Measurements from ENCODE around the gene MAIP1.
"Not testable (repeated sequence)": the region's sequence is repeated elsewhere in the genome, so short reads cannot be mapped to it uniquely, and the experiment has no call there.

The MAIP1 gene, protein sequence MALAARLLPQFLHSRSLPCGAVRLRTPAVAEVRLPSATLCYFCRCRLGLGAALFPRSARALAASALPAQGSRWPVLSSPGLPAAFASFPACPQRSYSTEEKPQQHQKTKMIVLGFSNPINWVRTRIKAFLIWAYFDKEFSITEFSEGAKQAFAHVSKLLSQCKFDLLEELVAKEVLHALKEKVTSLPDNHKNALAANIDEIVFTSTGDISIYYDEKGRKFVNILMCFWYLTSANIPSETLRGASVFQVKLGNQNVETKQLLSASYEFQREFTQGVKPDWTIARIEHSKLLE

DNA sequence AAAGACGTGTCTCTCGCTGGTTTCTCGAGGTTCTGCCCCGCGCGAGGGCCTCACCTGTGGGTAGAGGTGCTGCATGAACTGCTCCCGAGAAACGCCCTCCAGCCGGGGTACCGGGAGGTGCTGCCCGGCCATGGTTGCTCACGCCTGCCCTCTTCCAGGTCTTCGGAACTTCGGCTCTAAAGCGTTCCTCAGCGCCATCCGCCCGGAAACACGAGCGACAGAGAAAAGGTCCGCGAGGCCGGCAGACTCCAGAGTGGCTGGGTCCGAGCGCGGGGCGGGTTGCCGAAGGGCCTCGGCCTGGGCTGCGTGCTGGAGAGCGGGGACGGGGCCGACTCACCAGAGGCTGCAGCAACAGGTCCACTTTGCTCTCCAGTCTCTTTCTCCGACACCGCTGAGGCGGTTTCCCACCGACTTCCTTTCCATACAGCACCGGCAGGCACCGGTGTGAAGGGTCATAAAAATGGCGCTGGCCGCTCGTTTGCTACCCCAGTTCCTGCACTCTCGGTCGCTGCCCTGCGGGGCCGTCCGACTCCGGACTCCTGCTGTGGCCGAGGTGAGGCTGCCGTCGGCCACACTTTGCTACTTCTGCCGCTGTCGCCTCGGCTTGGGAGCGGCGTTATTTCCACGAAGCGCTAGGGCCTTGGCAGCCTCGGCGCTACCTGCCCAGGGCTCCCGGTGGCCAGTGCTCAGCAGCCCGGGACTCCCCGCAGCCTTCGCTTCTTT, at the start of gene MAIP1, which contains the start of gene TYW5:
Gene MAIP1 (plus strand): TSS at position 244 of the 723 bp plus-strand sequence. CDS start 217 bp downstream, at position 461.
Gene TYW5 (minus strand): TSS at position 153 of the 723 bp plus-strand sequence. CDS start 21 bp downstream, at position 132.
- DNase-seq (ENCODE audit: low read depth, low spot score) = peak; percentile 58

DNA sequence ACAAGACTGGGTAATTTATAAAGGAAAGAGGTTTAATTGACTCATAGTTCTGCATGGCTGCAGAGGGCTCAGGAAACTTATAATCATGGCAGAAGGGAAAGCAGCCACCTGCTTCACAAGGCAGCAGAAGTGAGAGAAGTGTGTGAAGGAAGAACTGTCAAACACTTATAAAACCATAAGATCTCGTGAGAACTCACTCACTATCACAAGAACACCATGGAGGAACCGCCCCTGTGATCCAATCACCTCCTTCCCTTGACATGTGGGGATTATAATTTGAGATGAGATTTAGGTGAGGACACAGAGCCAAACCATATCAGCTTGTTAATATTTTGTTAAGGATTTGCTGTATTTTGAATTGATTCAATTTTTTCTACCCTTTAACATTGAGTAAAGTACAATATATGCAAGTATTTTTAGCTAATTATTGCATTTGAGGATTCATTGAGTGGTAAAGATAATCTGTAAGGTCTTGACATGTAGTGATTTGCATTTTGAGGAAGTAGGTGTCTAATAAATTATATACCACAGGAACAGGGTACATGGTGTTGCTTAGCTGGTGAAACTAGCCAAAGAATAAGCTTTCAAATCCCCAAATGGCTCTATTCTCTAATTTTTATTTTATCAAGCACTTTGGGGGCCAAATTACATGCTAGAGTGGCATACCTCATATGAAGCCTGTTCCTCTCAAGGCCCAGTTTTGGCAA, 48.2 kb upstream of the MAIP1 start:
- DNase-seq (ENCODE audit: low read depth, low spot score) = no peak

DNA sequence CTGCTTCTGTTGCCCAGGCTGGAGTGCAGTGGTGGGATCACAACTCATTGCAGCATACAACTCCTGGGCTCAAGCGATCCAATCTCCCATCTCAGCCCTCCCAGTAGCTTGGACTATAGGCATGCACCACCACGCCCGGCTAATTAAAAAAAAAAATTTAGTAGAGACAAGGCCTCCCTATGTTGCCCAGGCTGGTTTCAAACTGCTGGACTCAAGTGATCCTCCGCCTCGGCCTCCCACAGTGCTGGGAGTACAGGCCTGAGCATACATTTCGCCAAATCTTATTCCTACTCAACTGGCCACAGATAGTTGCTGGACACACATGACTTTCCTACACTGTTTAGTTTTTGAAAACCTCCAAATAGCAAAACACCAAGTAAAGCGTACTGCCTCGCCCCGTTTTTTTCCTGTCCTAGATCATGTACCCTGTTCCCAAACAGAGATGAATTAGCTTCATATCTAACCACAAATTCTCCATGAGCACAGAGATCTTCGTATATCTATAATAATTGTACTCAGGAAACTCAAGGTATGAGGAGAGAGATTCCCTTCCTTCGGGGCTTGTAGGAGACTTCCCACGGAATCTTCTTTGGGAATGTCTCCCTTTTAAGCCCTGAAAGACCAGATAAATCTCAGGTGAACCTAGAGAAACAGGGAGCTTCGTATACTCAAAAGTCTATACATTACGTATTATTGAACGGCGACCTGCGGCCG, 44.9 kb upstream of the MAIP1 start:
- no peak for DNase-seq (ENCODE audit: low read depth, low spot score)

DNA sequence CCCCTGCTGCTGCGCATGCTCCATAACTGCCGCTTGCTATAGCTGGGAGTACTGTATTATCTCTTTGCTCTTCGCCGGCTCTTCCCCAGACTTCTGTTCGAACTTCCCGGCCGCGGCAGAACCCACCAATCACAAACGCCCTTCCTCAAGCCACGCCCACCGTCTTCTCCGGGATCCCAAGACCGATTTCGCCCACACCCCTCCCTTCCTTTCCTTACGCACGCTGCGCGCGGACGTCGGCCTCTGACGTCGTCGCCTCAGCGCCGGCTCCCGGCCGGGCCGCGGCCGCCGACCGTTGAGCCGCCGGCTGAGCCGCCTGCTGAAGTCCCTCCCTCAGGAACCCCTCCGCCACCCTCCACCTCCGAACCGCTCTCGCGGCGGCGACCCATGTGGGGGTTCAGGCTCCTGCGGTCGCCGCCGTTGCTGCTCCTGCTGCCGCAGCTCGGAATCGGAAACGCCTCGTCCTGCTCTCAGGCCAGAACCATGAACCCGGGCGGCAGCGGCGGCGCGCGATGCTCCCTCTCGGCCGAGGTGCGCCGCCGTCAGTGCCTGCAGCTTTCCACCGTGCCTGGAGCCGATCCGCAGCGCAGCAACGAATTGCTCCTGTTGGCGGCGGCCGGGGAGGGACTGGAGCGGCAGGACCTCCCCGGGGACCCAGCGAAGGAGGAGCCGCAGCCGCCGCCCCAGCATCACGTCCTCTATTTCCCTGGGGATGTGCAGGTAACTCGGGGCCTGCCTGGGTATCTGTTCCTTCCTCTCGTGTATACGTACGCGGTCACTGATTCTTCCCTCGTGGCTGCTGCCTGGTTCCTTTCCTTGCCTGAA, 44.1 kb upstream of the MAIP1 start, which contains the start of gene C2orf69:
Gene C2orf69 (plus strand): TSS at position 242 of the 825 bp plus-strand sequence. CDS start 146 bp downstream, at position 388.
- DNase-seq (ENCODE audit: low read depth, low spot score) = peak; percentile 96

DNA sequence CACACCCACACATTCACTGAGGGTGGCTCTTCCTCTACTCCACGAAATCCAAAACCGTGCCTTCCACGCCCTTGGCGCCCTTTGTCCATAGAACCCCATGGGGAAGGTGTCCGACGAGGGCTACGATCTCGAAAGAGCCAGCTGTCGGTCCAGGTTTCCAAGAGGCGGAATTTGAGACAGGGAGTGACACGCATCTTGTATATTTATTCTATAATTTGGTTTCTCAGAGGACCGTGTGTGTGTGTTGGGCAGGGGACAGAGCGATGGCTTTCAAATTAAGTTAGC, 43.6 kb upstream of the MAIP1 start:
- DNase-seq (ENCODE audit: low read depth, low spot score) = peak; percentile 3

DNA sequence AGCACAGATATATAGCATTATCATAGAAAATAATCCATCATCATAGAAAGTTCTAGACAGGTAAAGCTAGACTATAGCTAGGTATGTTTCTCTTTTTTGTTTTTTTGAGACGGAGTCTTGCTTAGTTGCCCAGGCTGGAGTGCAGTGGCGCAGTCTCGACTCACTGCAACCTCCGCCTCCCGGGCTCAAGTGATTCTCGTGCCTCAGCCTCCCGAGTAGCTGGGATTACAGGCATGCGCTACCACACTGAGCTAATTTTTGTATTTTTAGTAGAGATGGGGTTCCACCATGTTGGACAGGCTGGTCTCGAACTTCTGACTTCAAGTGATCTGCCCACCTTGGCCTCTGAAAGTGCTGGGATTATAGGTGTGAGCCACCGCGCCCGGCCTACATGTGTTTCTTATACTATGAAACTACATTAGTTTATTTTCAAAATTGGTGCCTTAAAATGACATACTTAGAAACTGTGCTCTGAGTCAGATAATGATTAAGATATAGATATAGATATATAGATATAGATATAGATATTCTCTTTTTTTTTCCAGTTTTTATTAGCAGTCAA, 42.7 kb upstream of the MAIP1 start:
- not testable (repeated sequence) for DNase-seq (ENCODE audit: low read depth, low spot score)

DNA sequence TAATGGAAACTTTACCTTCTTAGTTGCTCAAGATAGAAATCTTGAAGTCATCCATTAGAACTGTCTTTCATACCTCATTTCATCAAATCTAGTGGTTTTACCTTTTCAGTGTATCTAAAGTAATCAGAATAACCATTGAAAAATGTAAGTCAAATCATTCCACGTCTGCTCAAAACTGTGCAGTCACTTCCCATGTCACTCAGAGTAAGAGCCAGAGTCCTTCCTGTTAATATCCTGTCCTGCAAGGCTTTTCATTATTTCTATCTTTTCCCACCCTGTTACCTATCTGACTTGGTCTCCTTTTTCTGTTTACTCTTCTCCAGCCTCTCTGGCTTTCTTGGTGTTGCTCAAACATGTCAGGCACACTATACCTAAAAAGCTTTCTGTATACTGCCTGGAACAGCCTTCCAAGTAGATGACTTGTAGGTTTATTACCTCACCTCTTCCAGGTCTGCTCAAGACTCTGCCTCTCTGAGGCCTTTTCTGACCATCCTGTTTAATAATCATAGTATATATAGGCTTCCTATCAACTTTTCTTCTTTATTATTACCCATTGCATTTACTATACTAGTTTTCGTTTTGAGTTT, 40.9 kb upstream of the MAIP1 start:
- no peak for DNase-seq (ENCODE audit: low read depth, low spot score)

DNA sequence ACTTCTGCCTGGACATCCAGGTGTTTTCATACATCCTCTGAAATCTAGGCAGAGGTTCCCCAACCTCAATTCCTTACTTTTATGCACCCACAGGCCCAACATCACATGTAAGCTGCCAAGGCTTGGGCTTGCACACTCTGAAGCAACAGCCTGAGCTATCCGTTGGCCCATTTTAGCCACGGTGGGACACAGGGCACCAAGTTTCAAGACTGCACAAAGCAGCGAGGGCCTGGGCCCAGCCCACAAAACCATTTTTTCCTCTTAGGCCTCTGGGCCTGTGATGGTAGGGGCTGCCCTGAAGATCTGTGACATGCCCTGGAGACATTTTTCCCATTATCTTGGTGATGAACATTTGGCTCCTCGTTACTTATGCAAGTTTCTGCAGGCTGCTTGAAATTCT, 38.4 kb upstream of the MAIP1 start:
- DNase-seq (ENCODE audit: low read depth, low spot score) = no peak

DNA sequence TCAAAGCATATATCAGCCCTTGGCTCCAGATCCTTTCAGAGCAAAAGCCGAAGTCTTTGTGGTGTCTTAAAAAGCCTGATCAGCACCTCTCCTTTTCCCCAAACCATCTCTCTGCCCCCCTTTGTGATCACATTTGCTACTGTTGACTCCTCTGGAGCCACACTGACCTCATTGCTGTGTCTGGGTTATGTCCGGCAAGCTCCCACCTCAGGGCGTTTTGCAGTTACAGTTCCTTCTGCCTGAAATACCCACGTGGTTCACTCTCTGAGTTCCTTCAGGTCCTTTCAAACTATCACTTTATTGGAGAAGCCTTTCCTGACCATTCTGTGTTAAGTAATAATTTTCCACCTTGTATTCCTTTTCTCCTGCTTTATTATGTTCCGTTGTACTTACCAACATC, 32.5 kb upstream of the MAIP1 start:
- DNase-seq (ENCODE audit: low read depth, low spot score) = no peak

DNA sequence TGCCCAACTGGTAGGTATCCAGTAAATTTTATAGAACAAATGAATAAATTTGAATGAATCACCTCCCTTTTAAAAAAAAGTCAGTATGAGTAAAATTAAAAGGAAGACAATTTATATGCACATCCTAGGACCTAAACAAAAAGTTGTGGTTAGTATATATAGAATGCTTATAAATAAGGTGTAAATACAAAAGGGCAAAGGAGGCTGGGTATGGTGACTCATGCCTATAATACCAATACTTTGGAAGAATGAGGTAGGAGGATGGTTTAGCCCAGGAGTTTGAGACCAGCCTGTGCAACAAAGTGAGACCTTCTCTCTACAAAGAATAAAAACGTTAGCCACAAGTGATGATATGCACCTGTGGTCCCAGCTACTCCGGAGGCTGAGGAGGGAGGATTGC, 31.5 kb upstream of the MAIP1 start:
- DNase-seq (ENCODE audit: low read depth, low spot score) = no peak

DNA sequence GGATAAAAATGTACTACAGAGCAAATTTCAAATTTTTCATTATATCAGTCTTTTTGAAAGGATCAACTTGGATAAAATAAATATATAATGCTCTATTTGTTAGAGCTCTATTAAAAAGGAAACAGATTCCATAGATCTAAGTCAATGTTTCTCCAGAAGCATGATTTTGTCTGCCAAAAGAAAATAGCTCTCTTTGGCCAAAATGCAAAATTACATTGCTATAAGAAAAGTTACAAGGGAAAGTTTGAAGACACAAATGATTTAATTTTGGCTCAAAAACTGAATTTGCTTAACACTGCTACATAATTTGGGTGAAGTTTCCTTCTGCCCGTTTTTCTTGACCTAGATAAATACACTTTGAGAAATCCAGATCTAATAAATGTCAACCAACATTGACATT, 28.6 kb upstream of the MAIP1 start:
- DNase-seq (ENCODE audit: low read depth, low spot score) = no peak

DNA sequence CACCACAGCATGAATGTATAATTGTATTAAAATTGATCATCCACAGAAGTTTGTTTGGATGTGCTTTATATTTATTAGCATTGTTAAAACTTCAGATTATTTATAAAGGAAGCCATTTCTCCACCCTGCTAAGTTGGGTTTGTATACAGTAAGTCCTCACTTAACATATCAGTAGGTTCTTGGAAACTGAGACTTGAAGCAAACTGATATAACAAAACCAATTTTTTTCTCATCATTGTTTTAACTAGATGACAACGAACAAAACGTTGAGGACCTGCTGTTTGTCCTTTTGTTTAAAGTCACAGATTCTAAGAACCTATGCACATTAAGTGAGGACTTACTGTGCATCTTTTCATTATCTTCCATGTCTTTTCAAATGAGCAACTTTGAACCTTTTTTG, 27.2 kb upstream of the MAIP1 start:
- no peak for DNase-seq (ENCODE audit: low read depth, low spot score)

DNA sequence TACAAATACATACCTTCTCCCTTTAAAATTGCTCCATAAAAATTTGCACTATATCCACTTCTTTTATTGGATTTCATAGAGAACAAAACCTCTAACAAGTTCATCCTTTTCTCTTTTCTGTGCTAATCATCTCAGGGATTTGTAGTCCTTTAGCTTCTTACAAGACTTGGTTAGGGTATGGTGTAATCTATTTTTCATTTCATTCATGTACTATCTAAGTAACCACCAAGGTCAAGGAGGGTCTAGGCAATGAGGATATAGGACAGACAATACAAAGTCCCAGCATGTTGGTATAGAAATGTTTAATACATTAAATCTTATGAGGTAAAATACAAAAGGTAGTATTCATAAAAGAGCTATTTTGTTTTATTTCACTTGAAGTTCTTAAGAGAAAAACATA, 26.8 kb upstream of the MAIP1 start:
- no peak for DNase-seq (ENCODE audit: low read depth, low spot score)

DNA sequence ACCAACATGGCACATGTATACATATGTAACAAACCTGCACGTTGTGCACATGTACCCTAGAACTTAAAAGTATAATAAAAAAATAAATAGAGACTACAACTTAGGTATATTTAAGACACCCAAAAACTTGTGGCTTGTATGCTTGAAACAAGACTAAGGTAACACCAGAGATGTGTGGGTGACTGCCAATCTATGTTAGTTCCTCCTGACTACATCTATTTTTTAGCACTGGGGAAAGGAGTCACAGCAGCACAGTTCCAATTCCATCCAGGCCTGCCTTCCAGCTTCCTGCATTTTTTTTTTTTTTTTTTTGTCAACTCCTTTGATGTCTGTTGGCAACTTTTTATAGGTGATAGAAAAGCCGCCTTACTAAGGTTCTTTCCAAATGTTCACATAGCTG, 26.1 kb upstream of the MAIP1 start:
- DNase-seq (ENCODE audit: low read depth, low spot score) = no peak

DNA sequence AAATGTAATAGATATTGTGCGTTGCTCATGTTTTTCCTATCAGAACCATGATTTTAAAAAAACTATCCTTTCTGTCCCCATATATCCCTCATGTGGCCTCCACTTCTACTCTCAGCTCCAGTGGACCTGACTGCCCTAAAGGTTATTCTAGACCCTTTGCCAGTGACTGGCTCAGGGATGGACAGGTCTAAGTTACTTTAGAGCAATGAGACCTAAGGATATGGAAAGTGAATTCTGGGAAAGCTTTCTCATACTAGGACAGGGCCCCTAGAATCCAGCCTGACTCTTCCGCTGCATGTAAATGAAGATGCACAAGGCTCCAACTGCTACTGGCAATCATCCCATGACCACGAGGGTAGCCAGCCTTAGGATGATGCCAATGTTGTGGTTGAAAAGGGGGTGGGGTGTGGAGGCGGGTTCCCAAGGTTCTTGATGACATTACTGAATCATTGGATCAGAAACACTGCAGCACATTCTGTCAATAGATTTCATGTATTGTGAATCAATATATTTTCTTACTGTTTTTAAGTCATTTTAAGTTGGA, 23.0 kb upstream of the MAIP1 start:
- DNase-seq (ENCODE audit: low read depth, low spot score) = no peak

DNA sequence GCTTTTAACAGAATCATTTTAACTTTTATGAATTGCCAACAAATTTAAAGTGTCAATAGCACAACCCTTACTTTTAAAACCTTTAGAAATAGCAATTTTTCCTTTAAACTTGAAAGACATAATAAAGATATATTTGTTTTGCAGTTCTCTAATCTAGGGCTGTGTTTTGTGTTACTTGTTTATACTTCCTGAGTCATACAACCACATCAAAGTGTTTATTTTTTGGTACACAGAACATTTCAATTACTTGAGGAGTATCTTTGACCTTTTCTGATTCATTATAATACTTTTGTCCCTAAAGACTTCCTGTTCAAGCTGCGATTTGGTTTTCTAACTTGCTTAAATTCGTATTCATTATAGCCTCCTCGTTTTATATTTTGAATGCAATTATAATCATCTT, 21.9 kb upstream of the MAIP1 start:
- DNase-seq (ENCODE audit: low read depth, low spot score) = no peak

DNA sequence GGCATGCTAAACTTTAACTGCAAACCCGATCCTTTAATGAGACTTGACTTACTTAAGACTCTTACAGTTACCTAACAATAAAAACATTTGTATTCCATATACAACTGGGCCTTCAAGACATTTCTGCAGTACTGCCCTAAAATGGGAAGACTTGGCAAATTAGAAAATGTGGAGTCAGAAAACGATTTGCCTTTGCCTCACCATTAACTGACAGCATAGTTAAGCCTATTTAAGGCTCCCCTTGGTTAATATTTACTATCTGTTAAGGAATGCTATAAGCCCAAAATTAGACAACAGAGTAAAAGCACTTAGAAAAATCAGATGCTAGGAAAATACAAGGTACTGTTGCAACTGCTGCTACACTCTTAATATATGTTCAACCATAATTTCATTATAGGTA, 18.8 kb upstream of the MAIP1 start:
- DNase-seq (ENCODE audit: low read depth, low spot score) = no peak

DNA sequence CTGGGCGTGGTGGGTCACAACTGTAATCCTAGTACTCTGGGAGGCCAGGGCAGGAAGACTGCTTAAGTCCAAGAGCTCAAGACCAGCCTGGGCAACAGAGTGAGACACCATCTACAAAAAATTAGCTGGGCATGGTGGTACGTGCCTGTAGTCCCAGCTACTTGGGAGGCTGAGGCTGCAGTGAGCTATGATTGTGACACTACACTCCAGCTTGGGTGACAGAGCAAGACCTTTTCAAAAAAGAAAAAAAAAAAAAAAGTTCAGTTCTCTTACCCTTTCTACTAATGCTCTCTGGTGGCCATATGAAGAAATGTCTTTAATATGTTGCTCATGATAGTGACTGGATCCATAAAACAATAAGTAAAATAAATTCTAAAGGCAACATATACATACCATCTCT, 15.0 kb upstream of the MAIP1 start:
- DNase-seq (ENCODE audit: low read depth, low spot score) = no peak

DNA sequence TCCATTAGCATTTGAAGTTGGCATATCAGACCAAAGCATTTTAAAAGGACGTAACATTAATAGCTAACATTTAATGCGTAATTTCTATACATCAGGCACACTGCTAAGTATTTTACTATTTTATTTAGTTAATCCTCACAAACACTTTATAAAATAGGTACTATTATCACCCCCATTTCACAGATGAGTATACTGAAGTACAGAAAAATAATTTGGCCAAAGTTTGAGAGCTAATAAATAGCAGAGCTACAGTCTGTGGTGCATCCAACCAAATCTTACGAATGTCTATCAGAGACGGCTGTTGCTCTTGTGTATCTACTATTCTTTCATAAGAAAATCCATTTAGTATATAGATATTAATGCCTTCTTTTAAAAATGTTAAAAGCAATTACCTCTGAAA, 12.0 kb upstream of the MAIP1 start:
- DNase-seq (ENCODE audit: low read depth, low spot score) = no peak

DNA sequence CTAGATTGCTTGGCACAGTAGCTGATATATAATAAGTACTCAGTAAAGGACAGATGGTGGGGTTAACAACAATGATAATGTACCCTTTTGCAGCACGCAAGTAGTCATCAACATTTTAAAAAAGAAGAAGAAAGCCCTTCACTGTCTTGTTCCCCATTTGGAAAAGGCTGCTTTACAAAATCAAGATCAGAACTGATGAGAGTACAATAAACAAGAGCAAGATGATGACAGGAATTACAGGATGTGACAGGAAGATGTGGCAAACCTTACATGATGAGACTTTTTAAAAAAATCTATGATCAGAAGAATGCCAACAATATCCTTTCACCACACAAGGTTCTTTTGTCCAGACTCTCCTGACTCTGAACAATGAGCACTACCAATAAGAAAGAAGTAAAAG, 9.2 kb upstream of the MAIP1 start:
- no peak for DNase-seq (ENCODE audit: low read depth, low spot score)

All from smooth muscle cell of the brain vasculature (primary cell).